HG03175 (cell line): Measurements from ENCODE around the gene IFFO2.
"Not testable (repeated sequence)": the region's sequence is repeated elsewhere in the genome, so short reads cannot be mapped to it uniquely, and the experiment has no call there.

Experiments
- ATAC-seq: cut with Tn5 transposase; IDR thresholded peaks from one replicate; pipeline ENCODE4 v1.9.1; 2021; ENCODE audit warnings: mild to moderate bottlenecking, moderate library complexity; ENCODE audit not compliant: unreplicated experiment

IFFO2 gene

DNA sequence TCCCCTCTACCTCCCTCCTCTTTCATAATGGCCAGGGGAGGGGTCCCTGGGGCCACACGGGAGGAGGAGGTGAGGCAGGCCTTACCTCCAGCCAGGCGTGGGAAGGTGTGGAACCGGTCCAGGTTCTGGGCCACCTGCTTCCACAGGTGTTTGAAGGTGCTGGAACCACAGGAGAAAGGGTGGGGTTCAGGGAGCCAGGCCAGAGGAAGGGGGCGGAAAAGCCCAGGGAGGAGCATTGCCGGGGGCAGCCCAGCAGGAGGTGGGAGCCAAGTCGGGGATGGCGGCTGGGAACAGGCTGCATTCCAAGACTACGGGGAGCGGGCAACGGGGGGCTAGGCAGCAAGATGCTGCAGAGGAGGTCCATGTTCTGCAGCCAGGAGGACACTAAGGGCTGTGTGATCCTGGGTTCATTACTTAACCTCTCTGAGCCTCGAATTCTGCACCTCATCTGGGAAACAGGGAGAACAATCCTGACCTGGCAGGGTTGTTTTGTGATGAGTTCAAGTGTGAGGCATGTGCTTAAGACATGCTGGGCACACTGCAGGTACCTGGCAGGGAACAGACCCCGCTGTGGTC lies 77.2 kb downstream of the IFFO2 start:
- ATAC-seq = no peak

DNA sequence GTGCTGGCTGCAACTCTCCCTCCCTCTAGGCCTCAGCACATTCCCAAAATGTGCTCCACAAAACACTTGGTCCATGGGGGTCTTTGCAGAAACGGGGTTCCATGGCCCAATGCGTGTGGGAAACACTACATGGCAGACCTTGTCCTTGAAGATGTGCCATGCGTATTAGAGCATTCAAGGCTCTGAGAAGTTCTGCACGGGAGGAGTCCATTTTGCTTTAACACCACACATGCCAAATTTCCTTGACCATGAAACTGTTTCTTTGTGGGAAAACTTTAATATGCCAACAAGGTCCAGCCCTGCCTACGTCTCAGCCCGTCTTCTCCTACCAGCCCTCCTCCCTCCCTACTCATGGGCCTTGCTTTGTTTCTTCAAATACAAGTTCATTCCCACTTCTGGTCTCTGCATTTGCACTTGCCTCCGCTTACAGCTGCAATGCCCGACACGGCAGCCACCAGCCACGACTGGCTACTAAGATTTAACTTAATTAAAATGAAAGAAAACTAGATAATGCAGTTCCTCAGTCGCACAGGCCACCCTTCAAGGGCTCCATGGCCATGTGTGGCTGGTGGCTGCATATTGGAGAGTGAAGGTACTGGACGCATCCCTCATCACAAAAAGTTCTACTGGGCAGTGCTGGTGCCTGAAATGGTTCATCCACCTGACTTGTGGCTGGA lies 77.8 kb downstream of the IFFO2 start:
- no peak for ATAC-seq

- no peak for ATAC-seq
Observed at GRCh38 chr1:18877282-18877681, 79.2 kb downstream of the IFFO2 start.

DNA sequence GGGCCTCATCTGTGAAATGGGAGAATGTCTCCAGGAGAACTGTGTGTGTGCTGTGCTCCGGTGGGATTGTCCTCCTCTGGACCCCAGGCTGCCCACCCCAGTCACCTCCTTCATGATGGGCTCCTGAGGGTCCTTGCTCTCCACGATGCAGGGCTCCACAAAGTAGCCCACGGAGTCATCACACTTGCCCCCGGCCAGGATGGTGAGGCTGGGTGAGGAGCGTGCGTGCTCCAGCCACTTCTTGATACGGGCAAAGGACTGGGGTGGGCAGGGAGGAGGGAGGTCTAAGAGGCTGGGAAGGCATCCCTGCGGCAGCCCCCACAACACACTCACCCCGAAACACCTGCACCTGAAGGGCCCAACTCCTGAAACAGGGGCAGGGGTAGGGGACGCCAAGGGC lies 80.3 kb downstream of the IFFO2 start:
- ATAC-seq = no peak

DNA sequence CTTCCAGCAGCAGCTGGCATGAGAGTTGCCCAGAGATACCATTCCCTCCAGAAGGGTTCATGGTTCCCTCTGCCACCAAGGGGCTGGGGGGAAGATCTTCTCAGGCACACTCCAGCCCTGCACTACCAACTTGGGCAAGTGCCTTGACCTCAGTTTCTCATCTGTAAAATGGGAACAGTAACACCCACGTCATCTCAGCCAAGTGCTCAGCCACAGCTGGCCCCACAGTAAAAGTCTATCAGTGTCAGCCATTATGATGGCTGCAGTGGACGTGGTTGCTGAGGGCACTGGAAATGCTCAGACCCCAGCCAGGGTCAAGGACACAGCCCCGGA lies 80.7 kb downstream of the IFFO2 start:
- ATAC-seq = no peak

DNA sequence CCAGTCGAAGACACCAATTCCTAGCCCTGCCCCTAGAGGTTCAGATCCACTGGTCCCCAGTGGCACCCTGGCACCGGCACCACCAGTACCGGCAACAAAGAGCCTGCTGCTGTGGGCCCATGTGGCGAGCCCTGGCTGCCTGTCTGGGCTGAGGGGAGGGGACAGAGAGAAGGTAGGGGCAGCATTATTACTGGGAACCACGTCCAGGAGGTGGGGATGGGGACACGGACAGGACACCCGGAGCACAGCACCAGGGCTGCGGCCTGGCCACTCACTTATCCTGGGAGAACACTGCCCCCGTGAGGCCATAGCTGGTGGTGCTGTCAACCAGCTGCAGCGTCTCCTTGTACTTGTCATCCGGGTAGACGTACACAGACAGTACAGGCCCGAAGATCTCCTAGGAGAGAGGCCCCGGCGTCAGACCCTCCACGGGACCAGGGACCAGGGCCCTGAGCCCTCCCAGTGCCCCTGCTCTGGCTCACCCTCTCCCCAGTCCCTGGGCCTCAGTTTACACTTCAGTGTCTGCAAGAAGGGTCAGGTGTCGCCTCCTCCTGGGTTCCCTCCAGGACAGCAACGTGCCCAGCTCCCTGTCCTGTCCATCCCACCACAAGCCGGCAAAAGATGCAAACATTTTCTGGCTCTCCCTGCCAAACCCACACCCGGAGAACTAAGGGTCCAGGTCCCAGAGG lies 81.2 kb downstream of the IFFO2 start:
- ATAC-seq = no peak

DNA sequence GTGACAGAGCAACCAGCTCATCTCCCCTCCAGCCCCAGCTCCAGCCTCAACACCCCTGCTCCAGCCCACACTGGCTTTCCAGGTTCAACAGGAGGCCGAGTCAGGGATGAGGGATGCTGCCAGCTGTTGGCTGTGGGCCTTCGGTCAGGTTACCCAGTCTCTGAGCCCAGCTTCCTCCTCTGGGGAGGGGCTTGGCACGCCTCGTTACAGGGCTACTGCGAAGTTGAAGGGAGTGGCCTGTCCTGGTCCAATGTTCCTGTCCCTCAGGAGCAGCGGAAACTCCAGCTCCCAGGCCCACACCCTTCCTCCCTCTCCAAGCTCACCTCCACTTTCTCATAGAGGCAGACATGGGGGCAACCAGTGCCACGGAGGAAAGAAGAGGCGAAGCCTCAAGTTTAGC lies 81.9 kb downstream of the IFFO2 start:
- ATAC-seq = no peak

GRCh38 chr1:18874036-18874435 lies 82.4 kb downstream of the IFFO2 start:
- no peak for ATAC-seq

DNA sequence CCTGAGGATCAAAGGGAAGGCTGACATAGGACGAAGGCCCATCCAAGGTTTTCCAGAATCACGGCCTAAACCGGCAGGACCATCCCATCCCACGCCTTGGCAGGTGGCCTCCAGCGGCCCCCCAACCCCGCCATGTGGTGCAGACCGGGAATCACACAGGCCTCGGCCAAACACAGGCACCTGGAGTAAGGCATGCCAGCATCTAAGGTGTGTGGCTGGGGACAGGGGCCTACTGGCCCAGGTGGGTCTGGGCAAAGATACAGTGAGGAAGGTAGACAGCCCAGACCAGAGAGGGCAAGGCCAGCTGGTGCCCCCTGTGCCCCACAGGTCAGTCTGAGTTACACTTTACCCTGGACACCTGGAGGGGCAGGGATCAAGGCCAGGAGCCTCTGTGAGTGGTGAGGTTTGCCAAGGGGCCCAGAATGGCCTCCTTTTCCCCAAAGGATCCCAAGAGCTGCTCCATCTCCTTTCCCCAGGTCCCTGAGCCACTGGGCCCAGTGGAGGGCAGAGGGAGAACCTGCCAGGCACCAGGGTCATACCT lies 84.3 kb downstream of the IFFO2 start:
- ATAC-seq = no peak

- no peak for ATAC-seq
Observed at GRCh38 chr1:18871401-18872070, 84.9 kb downstream of the IFFO2 start.

DNA sequence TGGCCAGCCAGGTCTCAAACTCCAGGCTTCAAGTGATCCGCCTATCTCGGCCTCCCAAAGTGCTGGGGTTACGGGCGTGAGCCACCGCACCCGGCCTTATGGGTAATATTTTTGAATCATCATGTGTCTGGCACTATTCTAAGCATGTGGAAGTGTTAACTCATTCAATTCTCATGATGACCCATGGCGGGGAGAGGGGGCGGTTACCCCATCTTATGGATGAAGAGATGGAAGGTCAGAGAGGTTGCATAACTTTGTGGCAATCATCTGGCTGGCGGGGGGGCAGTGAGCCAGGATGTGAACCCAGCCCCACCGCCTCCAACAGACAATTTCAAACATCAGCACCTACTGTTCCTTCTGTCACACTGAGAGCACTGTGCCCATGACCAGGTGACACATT lies 85.5 kb downstream of the IFFO2 start:
- ATAC-seq = no peak

DNA sequence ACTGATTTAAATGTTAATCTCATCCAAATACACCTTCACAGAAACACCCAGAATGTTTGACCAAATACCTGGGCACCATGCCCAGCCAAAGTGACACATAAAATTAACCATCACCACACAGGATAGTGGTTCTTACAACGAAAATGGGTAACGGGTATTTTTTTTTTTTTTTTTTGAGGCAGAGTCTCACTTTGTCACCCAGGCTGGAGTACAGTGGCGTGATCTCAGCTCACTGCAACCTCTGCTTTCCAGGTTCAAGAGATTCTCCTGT lies 85.9 kb downstream of the IFFO2 start:
- not testable (repeated sequence) for ATAC-seq

DNA sequence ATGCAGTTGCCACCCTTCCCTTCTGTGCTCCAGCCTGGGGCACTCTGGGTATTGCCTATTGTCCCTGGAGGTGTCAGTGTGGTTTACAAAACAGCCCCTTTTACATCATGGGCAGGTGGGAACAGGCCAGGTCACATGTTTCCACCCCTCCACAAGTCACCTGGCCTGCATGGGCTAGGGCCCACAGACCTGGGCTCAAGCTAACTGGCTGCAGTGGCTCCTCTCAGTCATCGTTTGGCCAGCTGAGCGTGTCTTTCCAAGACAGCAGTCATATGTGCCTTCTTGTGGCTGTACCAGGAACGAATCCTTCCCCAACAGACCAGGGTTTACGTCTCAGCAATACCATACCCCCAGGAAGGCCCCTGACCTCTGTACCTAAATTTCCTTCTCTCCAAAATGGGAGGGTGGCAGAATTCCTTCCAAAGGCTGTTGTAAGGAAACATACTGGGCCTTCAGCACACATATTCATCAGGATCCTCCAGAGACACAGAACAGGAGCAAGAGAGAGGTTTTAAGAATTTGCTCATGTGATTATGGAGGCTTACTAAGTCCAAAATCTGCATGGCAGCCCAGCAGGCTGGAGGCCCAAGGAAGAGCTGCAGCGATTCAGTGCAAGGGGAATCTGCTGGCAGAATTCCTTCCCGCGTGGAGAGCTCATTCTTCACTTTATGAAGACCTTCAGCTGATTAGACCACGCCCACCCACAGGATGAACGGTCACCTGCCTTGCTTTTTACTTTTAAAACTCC lies 86.5 kb downstream of the IFFO2 start:
- ATAC-seq = no peak

- ATAC-seq = no peak
Observed at GRCh38 chr1:18868801-18869424, 87.6 kb downstream of the IFFO2 start.

- ATAC-seq = no peak
Observed at GRCh38 chr1:18868354-18868753, 88.1 kb downstream of the IFFO2 start.

GRCh38 chr1:18866846-18867245 lies 89.6 kb downstream of the IFFO2 start:
- ATAC-seq = no peak

GRCh38 chr1:18866314-18866713 lies 90.2 kb downstream of the IFFO2 start:
- no peak for ATAC-seq

DNA sequence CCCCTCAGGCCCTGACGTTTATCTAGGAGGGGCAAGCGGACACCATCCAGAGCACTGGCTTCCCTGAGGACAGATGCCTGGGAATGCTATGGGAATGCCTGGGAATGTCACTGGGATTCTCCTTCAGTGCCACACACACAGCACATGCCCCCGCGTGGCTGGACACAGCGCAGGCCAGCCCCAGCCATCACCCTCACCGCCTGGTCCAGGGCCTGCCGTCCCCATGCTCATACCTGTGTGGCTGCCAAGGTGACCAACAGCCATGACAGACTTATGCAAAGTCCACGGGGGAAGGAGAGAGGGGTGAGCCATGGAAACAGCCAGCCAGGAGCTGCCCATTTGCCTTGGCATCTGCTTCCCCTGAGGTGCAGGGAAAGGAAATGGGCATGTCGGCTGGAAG lies 91.3 kb downstream of the IFFO2 start:
- no peak for ATAC-seq

DNA sequence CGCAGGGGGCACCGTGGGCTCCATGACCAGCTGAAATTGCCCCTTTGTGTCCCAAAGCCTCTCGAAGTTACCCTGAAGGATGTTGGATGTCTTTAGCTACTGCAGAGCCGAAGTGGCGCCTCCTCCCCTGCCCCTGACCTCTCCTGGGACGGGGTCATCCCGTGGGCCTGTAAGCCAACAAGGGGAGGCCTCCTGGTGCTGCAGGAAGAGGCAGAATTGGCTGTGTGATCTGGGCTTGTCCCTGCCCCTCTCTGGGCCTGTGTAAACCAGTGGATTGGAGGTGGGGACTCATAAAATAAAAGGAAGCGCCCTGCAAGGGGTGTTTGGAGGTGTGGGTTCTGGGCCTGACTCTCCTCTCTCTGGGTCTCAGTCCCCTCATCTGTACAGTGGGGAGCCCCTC lies 94.9 kb downstream of the IFFO2 start:
- ATAC-seq = no peak

- ATAC-seq = no peak
Observed at GRCh38 chr1:18861082-18861481, 95.4 kb downstream of the IFFO2 start.

- no peak for ATAC-seq
Observed at GRCh38 chr1:18859560-18859959, 96.9 kb downstream of the IFFO2 start, which contains the start of gene TAS1R2. Gene TAS1R2 (minus strand): TSS chr1:18859660. CDS start chr1:18859660, 0 bp downstream.
